GM18867 (cell line): ENCODE data around the gene HCAR2.
"Not testable (repeated sequence)": the region's sequence is repeated elsewhere in the genome, so short reads cannot be mapped to it uniquely, and the experiment has no call there.

Experiments
- ATAC-seq: cut with Tn5 transposase; IDR thresholded peaks from one replicate; pipeline ENCODE4 v1.9.1; 2021; ENCODE audit warnings: mild to moderate bottlenecking, moderate library complexity; ENCODE audit not compliant: unreplicated experiment

The HCAR2 gene

GRCh38 chr12:122669397-122670070 is 33.6 kb downstream of the HCAR2 start:
- no peak for ATAC-seq

- no peak for ATAC-seq
Observed at GRCh38 chr12:122668268-122668667, 34.9 kb downstream of the HCAR2 start.

GRCh38 chr12:122665759-122666158 is 37.4 kb downstream of the HCAR2 start:
- no peak for ATAC-seq

- no peak for ATAC-seq
Observed at GRCh38 chr12:122665349-122665748, 37.8 kb downstream of the HCAR2 start.

GRCh38 chr12:122661938-122662337 is 41.2 kb downstream of the HCAR2 start:
- no peak for ATAC-seq

- no peak for ATAC-seq
Observed at GRCh38 chr12:122661246-122661645, 41.9 kb downstream of the HCAR2 start.

GRCh38 chr12:122659579-122659978 is 43.6 kb downstream of the HCAR2 start:
- ATAC-seq = no peak

- ATAC-seq = no peak
Observed at GRCh38 chr12:122656298-122656697, 46.9 kb downstream of the HCAR2 start.

GRCh38 chr12:122653291-122653690 is 49.9 kb downstream of the HCAR2 start:
- ATAC-seq = not testable (repeated sequence)

GRCh38 chr12:122651520-122652224 is 51.5 kb downstream of the HCAR2 start:
- no peak for ATAC-seq
